GM21619 (cell line): ENCODE results near the gene PSENEN.
"Not testable (repeated sequence)": the region's sequence is repeated elsewhere in the genome, so short reads cannot be mapped to it uniquely, and the experiment has no call there.

ENCODE experiments used
- ATAC-seq: cut with Tn5 transposase; IDR thresholded peaks from one replicate; pipeline ENCODE4 v1.9.1; 2021; ENCODE audit not compliant: unreplicated experiment

The PSENEN gene

GRCh38 chr19:35718345-35719041 is 27.0 kb upstream of the PSENEN start:
- ATAC-seq: no peak

GRCh38 chr19:35719402-35720162 is 25.9 kb upstream of the PSENEN start:
- ATAC-seq: no peak

GRCh38 chr19:35720163-35720524 is 25.3 kb upstream of the PSENEN start:
- ATAC-seq: no peak

- no peak for ATAC-seq
Measured at GRCh38 chr19:35720648-35721047, 24.8 kb upstream of the PSENEN start.

GRCh38 chr19:35721374-35721773 is 24.1 kb upstream of the PSENEN start:
- ATAC-seq: no peak

- ATAC-seq: no peak
Measured at GRCh38 chr19:35722461-35722860, 23.0 kb upstream of the PSENEN start.

GRCh38 chr19:35722897-35723296 is 22.6 kb upstream of the PSENEN start:
- ATAC-seq: no peak

GRCh38 chr19:35723671-35724070 is 21.8 kb upstream of the PSENEN start:
- ATAC-seq: no peak

- ATAC-seq: not testable (repeated sequence)
Measured at GRCh38 chr19:35724132-35724531, 21.3 kb upstream of the PSENEN start.

- ATAC-seq: no peak
Measured at GRCh38 chr19:35724560-35724959, 20.9 kb upstream of the PSENEN start.

- ATAC-seq: no peak
Measured at GRCh38 chr19:35725216-35725861, 20.1 kb upstream of the PSENEN start.

GRCh38 chr19:35727053-35727955 is 18.1 kb upstream of the PSENEN start:
- ATAC-seq: no peak

- ATAC-seq: no peak
Measured at GRCh38 chr19:35727956-35728706, 17.3 kb upstream of the PSENEN start.

- no peak for ATAC-seq
Measured at GRCh38 chr19:35729021-35729420, 16.4 kb upstream of the PSENEN start.

GRCh38 chr19:35729763-35730162 is 15.7 kb upstream of the PSENEN start:
- no peak for ATAC-seq

GRCh38 chr19:35730326-35730725 is 15.1 kb upstream of the PSENEN start:
- ATAC-seq: no peak

- no peak for ATAC-seq
Measured at GRCh38 chr19:35731353-35731752, 14.1 kb upstream of the PSENEN start.

- no peak for ATAC-seq
Measured at GRCh38 chr19:35731779-35732405, 13.6 kb upstream of the PSENEN start.

GRCh38 chr19:35732540-35733179 is 12.8 kb upstream of the PSENEN start:
- no peak for ATAC-seq
